Heart left ventricle (tissue), 13 donors: ENCODE data around the gene IL17D.

Experiments used
- CTCF ChIP-seq, 12 donors: fragments of 200-600 bp; sonication (generic) in 4 of 12; IDR thresholded peaks; one replicate each; pipeline versions ENCODE4 v1.5.0 to v1.8.0; 2018 to 2022; ENCODE audit warnings: antibody characterized with exemption in 12 of 12, mild to moderate bottlenecking in 5 of 12
- POLR2A ChIP-seq, 2 donors: fragments of 450-650 bp; IDR thresholded peaks; one replicate each; pipeline ENCODE4 v1.6.1; 2017; ENCODE audit warnings: antibody characterized with exemption in 2 of 2, mild to moderate bottlenecking in 2 of 2, moderate library complexity in 2 of 2
- donor health status: ischemic (EF 13 %, LVEDD 7.1; RV severe dilation, severe dysfunction).
- donor health status: DM: no; HTN: yes; CAD: no.
- donor health status: DM: no; HTN: no; CAD: no.
- donor health status: ischemic (EF 25% LVEDD 6.9; RV normal size, moderate dysfunction).
- donor health status: ischemic (EF 25% LVEDD 5.7; RV mildly dilated, moderate dysfunction).
- donor health status: ischemic (EF 35%, LVEDD 5.7; RV mildly dilated, moderate dysfunction).
- donor health status: nonischemic (EF 11% LVEDD 7.7; RV severe dilation, severe dysfunction).
- donor health status: DM: yes; HTN: yes; CAD: no.
- donor health status: PGD.
- donor health status: ischemic (EF 29% LVEDD 5.4; RV normal size, mild dysfunction).
- donor health status: nonischemic (EF 23%, LVEDD 6.1; RV moderate dilation, normal function).

GRCh38 chr13:20700288-20700687 lies 3.2 kb upstream of the IL17D start:
- no peak for TF ChIP-seq CTCF (IDR thresholded peaks at IDR 0.05)
- TF ChIP-seq POLR2A (IDR thresholded peaks at IDR 0.05) = no peak
